ENCODE data around the gene JPT1.

DNA sequence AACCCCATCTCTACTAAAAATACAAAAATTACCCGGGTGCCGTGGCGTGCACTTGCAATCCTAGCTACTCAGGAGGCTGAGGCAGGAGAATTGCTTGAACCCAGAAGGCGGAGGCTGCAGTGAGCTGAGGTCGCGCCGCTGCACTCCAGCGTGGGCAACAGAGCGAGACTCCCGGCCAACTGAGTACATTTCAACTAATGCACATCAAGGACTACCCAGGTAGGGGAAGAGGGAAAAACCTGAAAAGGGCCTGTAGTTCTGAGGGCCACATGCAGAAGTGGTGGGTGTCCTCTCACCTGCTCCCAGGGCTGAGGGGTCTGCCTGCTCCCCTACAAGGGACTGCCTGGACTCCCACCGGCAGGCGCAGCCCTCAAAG is 67.1 kb downstream of the JPT1 start:
- TF ChIP-seq, protein P1, sequence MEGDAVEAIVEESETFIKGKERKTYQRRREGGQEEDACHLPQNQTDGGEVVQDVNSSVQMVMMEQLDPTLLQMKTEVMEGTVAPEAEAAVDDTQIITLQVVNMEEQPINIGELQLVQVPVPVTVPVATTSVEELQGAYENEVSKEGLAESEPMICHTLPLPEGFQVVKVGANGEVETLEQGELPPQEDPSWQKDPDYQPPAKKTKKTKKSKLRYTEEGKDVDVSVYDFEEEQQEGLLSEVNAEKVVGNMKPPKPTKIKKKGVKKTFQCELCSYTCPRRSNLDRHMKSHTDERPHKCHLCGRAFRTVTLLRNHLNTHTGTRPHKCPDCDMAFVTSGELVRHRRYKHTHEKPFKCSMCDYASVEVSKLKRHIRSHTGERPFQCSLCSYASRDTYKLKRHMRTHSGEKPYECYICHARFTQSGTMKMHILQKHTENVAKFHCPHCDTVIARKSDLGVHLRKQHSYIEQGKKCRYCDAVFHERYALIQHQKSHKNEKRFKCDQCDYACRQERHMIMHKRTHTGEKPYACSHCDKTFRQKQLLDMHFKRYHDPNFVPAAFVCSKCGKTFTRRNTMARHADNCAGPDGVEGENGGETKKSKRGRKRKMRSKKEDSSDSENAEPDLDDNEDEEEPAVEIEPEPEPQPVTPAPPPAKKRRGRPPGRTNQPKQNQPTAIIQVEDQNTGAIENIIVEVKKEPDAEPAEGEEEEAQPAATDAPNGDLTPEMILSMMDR (IDR thresholded peaks at IDR 0.05), result no peak
- TF ChIP-seq, protein P2, sequence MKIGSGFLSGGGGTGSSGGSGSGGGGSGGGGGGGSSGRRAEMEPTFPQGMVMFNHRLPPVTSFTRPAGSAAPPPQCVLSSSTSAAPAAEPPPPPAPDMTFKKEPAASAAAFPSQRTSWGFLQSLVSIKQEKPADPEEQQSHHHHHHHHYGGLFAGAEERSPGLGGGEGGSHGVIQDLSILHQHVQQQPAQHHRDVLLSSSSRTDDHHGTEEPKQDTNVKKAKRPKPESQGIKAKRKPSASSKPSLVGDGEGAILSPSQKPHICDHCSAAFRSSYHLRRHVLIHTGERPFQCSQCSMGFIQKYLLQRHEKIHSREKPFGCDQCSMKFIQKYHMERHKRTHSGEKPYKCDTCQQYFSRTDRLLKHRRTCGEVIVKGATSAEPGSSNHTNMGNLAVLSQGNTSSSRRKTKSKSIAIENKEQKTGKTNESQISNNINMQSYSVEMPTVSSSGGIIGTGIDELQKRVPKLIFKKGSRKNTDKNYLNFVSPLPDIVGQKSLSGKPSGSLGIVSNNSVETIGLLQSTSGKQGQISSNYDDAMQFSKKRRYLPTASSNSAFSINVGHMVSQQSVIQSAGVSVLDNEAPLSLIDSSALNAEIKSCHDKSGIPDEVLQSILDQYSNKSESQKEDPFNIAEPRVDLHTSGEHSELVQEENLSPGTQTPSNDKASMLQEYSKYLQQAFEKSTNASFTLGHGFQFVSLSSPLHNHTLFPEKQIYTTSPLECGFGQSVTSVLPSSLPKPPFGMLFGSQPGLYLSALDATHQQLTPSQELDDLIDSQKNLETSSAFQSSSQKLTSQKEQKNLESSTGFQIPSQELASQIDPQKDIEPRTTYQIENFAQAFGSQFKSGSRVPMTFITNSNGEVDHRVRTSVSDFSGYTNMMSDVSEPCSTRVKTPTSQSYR (CRISPR knock-in tag; IDR thresholded peaks at IDR 0.05), result no peak
- TF ChIP-seq MXD4 (CRISPR knock-in tag; IDR thresholded peaks at IDR 0.05; ENCODE audit: borderline replicate concordance) (no peak), ZBTB21 (CRISPR knock-in tag; IDR thresholded peaks at IDR 0.05; ENCODE audit: borderline replicate concordance) (no peak), NR2C2 (CRISPR knock-in tag; IDR thresholded peaks at IDR 0.05) (no peak), IRF2 (CRISPR knock-in tag; IDR thresholded peaks at IDR 0.05; ENCODE audit: borderline replicate concordance, low read depth) (no peak), SP1 (CRISPR knock-in tag; conservative IDR thresholded peaks at IDR 0.05) (no peak)
- TF ChIP-seq, protein P3, sequence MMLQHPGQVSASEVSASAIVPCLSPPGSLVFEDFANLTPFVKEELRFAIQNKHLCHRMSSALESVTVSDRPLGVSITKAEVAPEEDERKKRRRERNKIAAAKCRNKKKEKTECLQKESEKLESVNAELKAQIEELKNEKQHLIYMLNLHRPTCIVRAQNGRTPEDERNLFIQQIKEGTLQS (CRISPR knock-in tag; conservative IDR thresholded peaks at IDR 0.05), result no peak
